ENCODE data around the gene MAGIX. TPM values are rescaled to one million over a fixed set of nuclear protein-coding genes. Genes with fewer than 3 reads are reported as not detected.

Gene MAGIX
- total RNA-seq, 1 experiment from 2014 or later = 1.9 TPM

DNA sequence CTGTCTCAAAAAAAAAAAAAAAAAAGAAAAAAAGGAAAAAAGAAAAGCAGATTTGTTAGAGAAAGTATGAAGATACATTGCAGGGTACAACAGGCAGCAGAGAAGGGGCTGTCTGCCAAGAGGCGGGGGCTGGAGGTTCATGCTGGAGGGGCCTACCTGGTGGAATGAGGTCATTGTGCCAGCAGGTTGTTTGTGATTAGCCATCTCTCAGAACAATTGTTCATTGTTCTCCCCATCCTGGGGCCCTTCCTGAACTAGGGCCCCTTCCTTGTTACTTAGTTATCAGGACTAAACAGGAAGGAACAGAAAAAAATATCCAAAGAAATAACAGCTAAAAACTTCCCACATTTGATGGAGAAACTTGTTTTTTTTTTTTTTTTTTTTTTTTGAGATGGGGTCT, 25.1 kb upstream of the MAGIX start:
- WGBS (ENCODE audit: extremely low coverage, insufficient read length, low lambda C conversion rate) = no CpG with 5 or more reads among the region's 1 CpG
- Histone ChIP-seq H3K4me1 (ENCODE audit: insufficient read depth, low read length) (no peaks in the 10 kb centered on the region), H3K18ac (ENCODE audit: insufficient read length, low read depth, low read length) (no peak overlapping the region), H3K27ac (ENCODE audit: insufficient read length, low read depth, low read length) (no peak overlapping the region), H4K5ac (ENCODE audit: insufficient read length, low read depth, low read length) (no peak overlapping the region), H2AK5ac (ENCODE audit: insufficient read length, low read length) (no peak overlapping the region), H3K4ac (ENCODE audit: low read depth, low read length) (no peak overlapping the region), H3K23ac (ENCODE audit: insufficient read length, low read depth, low read length) (no peak overlapping the region), H3K56ac (ENCODE audit: insufficient read length, low read depth, low read length) (no peak overlapping the region), H3K14ac (ENCODE audit: insufficient read depth, low read length) (no peak overlapping the region), H2BK20ac (ENCODE audit: low read depth, low read length, poor library complexity, severe bottlenecking) (no peak overlapping the region), H2BK12ac (ENCODE audit: insufficient read length, low read depth, low read length) (no peak overlapping the region), H4K8ac (replicated peaks; ENCODE audit: insufficient read length, low read depth, low read length) (no peak overlapping the region), H3K79me2 (ENCODE audit: insufficient read depth, low read length) (no peaks in the 10 kb centered on the region), H4K20me1 (ENCODE audit: control insufficient read depth, insufficient read depth, insufficient read length) (no peaks in the 10 kb centered on the region), H3K23me2 (ENCODE audit: insufficient read length, low read depth, low read length, poor library complexity, severe bottlenecking) (no peaks in the 10 kb centered on the region), H2AFZ (ENCODE audit: low read length) (no peak overlapping the region), H2BK120ac (ENCODE audit: low read depth, low read length, poor library complexity, severe bottlenecking) (no peak overlapping the region), H4K91ac (ENCODE audit: insufficient read length, low read depth, low read length) (no peak overlapping the region), H2BK15ac (ENCODE audit: low read depth, low read length) (no peak overlapping the region), H3K79me1 (ENCODE audit: insufficient read depth, low read depth, low read length, poor library complexity, severe bottlenecking) (no peaks in the 10 kb centered on the region), H3K4me2 (ENCODE audit: insufficient read depth, insufficient read length, low read length) (no peak overlapping the region), H2BK5ac (ENCODE audit: insufficient read length, low read length) (no peak overlapping the region), H3T11ph (ENCODE audit: low read length) (no peak overlapping the region), H3K9me3 (ENCODE audit: control insufficient read depth, low read depth, low read length) (peaks cover 10% of the 10 kb centered on the region), H3K27me3 (ENCODE audit: insufficient read depth, low read length) (no peaks in the 10 kb centered on the region), H3K9ac (ENCODE audit: extremely low read depth, insufficient read length, low read length) (no peak overlapping the region)
- Mint-ChIP-seq H3K36me3 (ENCODE audit: insufficient read depth in 1 of 3, low read depth in 3 of 3) (peaks cover 0 to 15% (median 6%) of the 10 kb centered on the region in 3 experiments), H3K9me3 (peaks cover 63 to 68% of the 10 kb centered on the region in 2 experiments), H3K4me3 (no peak overlapping the region), H3K4me1 (no peaks in the 10 kb centered on the region), H3K27me3 (ENCODE audit: low read depth) (peaks cover 4% of the 10 kb centered on the region), H3K27ac (no peak overlapping the region)
- no peak for DNase-seq
- TF ChIP-seq CTCF (conservative IDR thresholded peaks at IDR 0.05) = no peak

Data from H9 (cell line).